OCI-LY7 (cell line): ENCODE measurements around the gene BNIP3. TPM values are rescaled to one million over a fixed set of nuclear protein-coding genes. Genes with fewer than 3 reads are reported as not detected.
A peak's percentile ranks its signal among the peaks of the same experiment; 100 is the strongest.

Experiments used
- BruUV-seq: library from RNA; stranded (reverse); fragments of 400-500 nt; replicated peaks from 2 replicates; lab custom pipeline; 2021; lab: Mats Ljungman, UMichigan
- CTCF ChIA-PET: fragments of 300-600 bp; sonication (Branson Sonifier 250); formaldehyde crosslinking; loops from one replicate; lab custom pipeline; 2022; ENCODE audit warnings: antibody characterized with exemption; ENCODE audit not compliant: unreplicated experiment; lab: Charles Lee
- POLR2A ChIA-PET: fragments of 300-600 bp; sonication (Branson Sonifier 250); formaldehyde crosslinking; loops from one replicate; lab custom pipeline; 2022; ENCODE audit warnings: antibody characterized with exemption; lab: Charles Lee
- DNase-seq: peaks from one replicate; pipeline ENCODE4 v3.0.0-alpha.2; 2015; ENCODE audit warnings: low spot score
- H2AFZ ChIP-seq: fragments of 200-600 bp; sonication (generic), shearing (Covaris generic); 2 replicates; pipeline ENCODE4 v1.6.1; 2014; ENCODE audit warnings: mild to moderate bottlenecking, antibody characterized with exemption, low read length, moderate library complexity
- H3K27ac ChIP-seq: fragments of 200-600 bp; sonication (generic); 2 replicates; pipeline ENCODE4 v1.5.1; 2014; ENCODE audit warnings: mixed run types, low read depth, mild to moderate bottlenecking, moderate library complexity, low read length, inconsistent platforms; ENCODE audit not compliant: poor library complexity, severe bottlenecking
- H3K36me3 ChIP-seq: fragments of 200-600 bp; sonication (generic); 2 replicates; pipeline ENCODE4 v1.6.1; 2014; ENCODE audit warnings: mild to moderate bottlenecking, antibody characterized with exemption, low read length, moderate library complexity, mixed read lengths; ENCODE audit not compliant: insufficient read depth
- H3K4me1 ChIP-seq: fragments of 200-600 bp; sonication (generic); 2 replicates; pipeline ENCODE4 v1.5.1; 2014; ENCODE audit warnings: mild to moderate bottlenecking, low read length; ENCODE audit not compliant: insufficient read depth, poor library complexity, severe bottlenecking
- H3K4me2 ChIP-seq: fragments of 200-600 bp; sonication (generic); 2 replicates; pipeline ENCODE4 v1.6.1; 2014; ENCODE audit warnings: mild to moderate bottlenecking, low read length
- H3K4me3 ChIP-seq: fragments of 200-600 bp; sonication (generic); 2 replicates; pipeline ENCODE4 v1.5.1; 2014; ENCODE audit warnings: mild to moderate bottlenecking, low read depth, low read length; ENCODE audit not compliant: poor library complexity, severe bottlenecking
- H3K79me2 ChIP-seq: fragments of 200-600 bp; sonication (generic); 2 replicates; pipeline ENCODE4 v1.6.1; 2016; ENCODE audit warnings: low read depth, mild to moderate bottlenecking, low read length, moderate library complexity, mixed read lengths; ENCODE audit not compliant: insufficient read depth
- H3K9me2 ChIP-seq: fragments of 200-600 bp; sonication (generic); 2 replicates; pipeline ENCODE4 v1.6.1; 2016; ENCODE audit warnings: mild to moderate bottlenecking, low read length, mixed read lengths; ENCODE audit not compliant: insufficient read depth
- H3K9me3 ChIP-seq: fragments of 200-600 bp; sonication (generic); 2 replicates; pipeline ENCODE4 v1.6.1; 2014; ENCODE audit warnings: mild to moderate bottlenecking, mixed run types, low read length, mixed read lengths
- H4K20me1 ChIP-seq: fragments of 200-600 bp; sonication (generic); 2 replicates; pipeline ENCODE4 v1.6.1; 2014; ENCODE audit warnings: mild to moderate bottlenecking, antibody characterized with exemption, low read length, moderate library complexity, mixed read lengths; ENCODE audit not compliant: insufficient read depth
- EZH2phosphoT487 ChIP-seq: fragments of 200-600 bp; sonication (generic); IDR thresholded peaks from 2 replicates; pipeline ENCODE4 v1.6.1; 2018; ENCODE audit warnings: low read depth, borderline replicate concordance, mild to moderate bottlenecking, mixed run types, antibody characterized with exemption, low read length, moderate library complexity, mixed read lengths
- intact Hi-C: fragments of 100-400 bp; cut with micrococcal nuclease; formaldehyde crosslinking; loops from one replicate; pipeline ENCODE4 v1.10.0; 2022; ENCODE audit not compliant: unreplicated experiment
- total RNA-seq, 2 experiments: library from RNA; depleted of rRNA in 1 of 2; stranded (reverse); fragments of >200 nt in 1 of 2; shearing (Covaris generic) in 1 of 2; gene quantifications; 2 replicates each; pipeline ENCODE4 v1.2.3, GENCODE V29; 2014 to 2022
- TF ChIP-seq, protein P1 (sequence below): fragments of 200-600 bp; sonication (generic); conservative IDR thresholded peaks from 2 replicates; pipeline ENCODE4 v1.5.1; 2014; ENCODE audit warnings: mild to moderate bottlenecking, antibody characterized with exemption, low read length, moderate library complexity, mixed read lengths

The BNIP3 gene
- total RNA-seq, 2 experiments from 2014 or later: 60.1 to 99.8 TPM

- BruUV-seq: no TSS peak
- H3K36me3 ChIP-seq: peaks cover 88% of the 10 kb centered on the region
- intact Hi-C loops: no loop called here
These were observed 37.3 kb downstream of the BNIP3 start for GRCh38 chr10:131944412-131944811.

DNA sequence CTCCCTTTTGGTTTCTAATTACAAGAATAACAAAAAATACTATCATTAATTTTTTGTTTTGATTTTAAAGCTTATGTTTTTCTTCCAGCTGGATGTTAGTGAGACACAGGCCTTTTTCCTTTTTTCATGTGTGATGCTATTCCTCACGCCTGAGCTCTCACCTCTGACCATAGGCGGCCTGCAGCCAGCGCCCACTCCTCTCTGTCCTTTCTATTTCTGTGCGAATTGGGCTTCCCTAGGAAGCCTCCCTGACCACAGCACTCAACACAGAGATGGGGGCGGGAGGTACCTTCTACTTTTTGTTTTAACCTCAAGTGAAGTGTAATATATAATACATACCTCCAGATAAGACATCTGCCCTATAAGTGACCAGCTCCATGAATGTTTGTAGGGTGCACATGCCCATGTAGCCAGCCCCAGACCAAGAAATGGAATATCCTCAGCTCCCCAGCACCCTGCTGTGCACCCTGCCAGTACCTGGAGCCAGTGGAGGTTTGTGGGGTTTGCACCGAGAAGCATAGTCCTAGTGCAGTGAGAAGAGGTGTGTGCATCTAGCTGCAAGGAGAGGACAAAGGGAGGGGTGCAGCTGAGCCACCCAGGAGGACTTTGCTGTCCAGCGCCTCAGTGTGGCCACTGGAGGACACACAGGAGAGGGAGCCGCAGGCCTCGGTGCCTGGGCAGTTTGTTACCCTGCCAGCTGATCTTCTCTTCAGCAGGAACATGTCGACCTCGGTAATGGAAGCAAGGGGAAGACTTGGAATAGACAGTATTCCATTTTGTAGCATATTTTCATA is 38.5 kb downstream of the BNIP3 start:
- ChIA-PET POLR2A (no interaction called here), CTCF (no interaction called here)
- no peaks in the 10 kb centered on the region for H3K9me3 ChIP-seq
- H3K9me2 ChIP-seq: no peaks in the 10 kb centered on the region
- DNase-seq: no peak
- no peaks in the 10 kb centered on the region for H3K79me2 ChIP-seq
- H3K27ac ChIP-seq: no peak overlapping the region
- no TSS peak for BruUV-seq
- H3K4me1 ChIP-seq: no peaks in the 10 kb centered on the region
- H2AFZ ChIP-seq: no peak overlapping the region
- H4K20me1 ChIP-seq: no peaks in the 10 kb centered on the region
- TF ChIP-seq EZH2phosphoT487: no peak
- TF ChIP-seq, protein P1, sequence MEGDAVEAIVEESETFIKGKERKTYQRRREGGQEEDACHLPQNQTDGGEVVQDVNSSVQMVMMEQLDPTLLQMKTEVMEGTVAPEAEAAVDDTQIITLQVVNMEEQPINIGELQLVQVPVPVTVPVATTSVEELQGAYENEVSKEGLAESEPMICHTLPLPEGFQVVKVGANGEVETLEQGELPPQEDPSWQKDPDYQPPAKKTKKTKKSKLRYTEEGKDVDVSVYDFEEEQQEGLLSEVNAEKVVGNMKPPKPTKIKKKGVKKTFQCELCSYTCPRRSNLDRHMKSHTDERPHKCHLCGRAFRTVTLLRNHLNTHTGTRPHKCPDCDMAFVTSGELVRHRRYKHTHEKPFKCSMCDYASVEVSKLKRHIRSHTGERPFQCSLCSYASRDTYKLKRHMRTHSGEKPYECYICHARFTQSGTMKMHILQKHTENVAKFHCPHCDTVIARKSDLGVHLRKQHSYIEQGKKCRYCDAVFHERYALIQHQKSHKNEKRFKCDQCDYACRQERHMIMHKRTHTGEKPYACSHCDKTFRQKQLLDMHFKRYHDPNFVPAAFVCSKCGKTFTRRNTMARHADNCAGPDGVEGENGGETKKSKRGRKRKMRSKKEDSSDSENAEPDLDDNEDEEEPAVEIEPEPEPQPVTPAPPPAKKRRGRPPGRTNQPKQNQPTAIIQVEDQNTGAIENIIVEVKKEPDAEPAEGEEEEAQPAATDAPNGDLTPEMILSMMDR: peak; percentile 50; the same call in 1 of the 2 replicates
- intact Hi-C loops: no loop called here
- no peak overlapping the region for H3K4me2 ChIP-seq
- H3K4me3 ChIP-seq: no peak overlapping the region
- H3K36me3 ChIP-seq: peaks cover 84% of the 10 kb centered on the region

More at GRCh38 chr10:131944412-131944811, 37.3 kb downstream of the BNIP3 start:
- H2AFZ ChIP-seq: no peak overlapping the region
- no peak overlapping the region for H3K4me3 ChIP-seq
- H4K20me1 ChIP-seq: no peaks in the 10 kb centered on the region
- H3K9me3 ChIP-seq: no peaks in the 10 kb centered on the region
- H3K9me2 ChIP-seq: no peaks in the 10 kb centered on the region
- no peaks in the 10 kb centered on the region for H3K79me2 ChIP-seq
- DNase-seq: no peak
- ChIA-PET CTCF (no interaction called here), POLR2A (interaction anchor here (1.1 kb wide), 1 partner anchor 17 kb away, joined by 3 read pairs; no protein-coding TSS in a partner anchor)
- no peak overlapping the region for H3K4me2 ChIP-seq
- H3K4me1 ChIP-seq: no peaks in the 10 kb centered on the region
- TF ChIP-seq EZH2phosphoT487: no peak
- TF ChIP-seq, protein P1: no peak
- no peak overlapping the region for H3K27ac ChIP-seq

DNA sequence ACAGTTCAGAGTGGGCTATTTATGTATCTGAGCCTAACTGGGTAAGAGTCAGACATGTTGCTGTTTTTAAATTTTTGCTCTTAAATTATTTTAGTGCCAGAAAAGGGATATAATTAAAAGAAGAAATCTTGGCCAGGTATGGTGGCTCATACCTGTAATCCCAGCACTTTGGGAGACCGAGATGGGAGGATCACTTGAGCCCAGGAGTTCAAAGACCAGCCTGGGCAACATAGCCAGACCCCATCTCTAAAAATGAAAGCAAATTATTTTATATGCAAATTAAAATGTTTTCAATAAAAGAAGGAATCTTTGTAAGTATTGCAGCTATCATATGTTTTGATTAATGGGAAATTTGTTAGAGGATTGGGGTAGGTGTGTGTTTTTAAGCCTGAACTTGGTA is 39.3 kb downstream of the BNIP3 start:
- ChIA-PET POLR2A (no interaction called here), CTCF (no interaction called here)
- no peak for DNase-seq
- no peak overlapping the region for H3K4me3 ChIP-seq
- TF ChIP-seq, protein P1: no peak
- no peak for TF ChIP-seq EZH2phosphoT487
- H3K9me3 ChIP-seq: no peaks in the 10 kb centered on the region
- no peaks in the 10 kb centered on the region for H4K20me1 ChIP-seq
- intact Hi-C loops: no loop called here
- peaks cover 84% of the 10 kb centered on the region for H3K36me3 ChIP-seq
- H3K4me1 ChIP-seq: no peaks in the 10 kb centered on the region
- no peaks in the 10 kb centered on the region for H3K79me2 ChIP-seq
- no peak overlapping the region for H3K4me2 ChIP-seq
- H2AFZ ChIP-seq: no peak overlapping the region
- no peaks in the 10 kb centered on the region for H3K9me2 ChIP-seq
- H3K27ac ChIP-seq: no peak overlapping the region
- TSS peak; percentile 35 for BruUV-seq
